ENCODE data around the gene SETD5. TPM values are rescaled to one million over a fixed set of nuclear protein-coding genes. Genes with fewer than 3 reads are reported as not detected.

The SETD5 gene
- total RNA-seq, 1 donor: 79.2 TPM

- Histone ChIP-seq H3K4me1 (ENCODE audit: insufficient read depth, low read length) (no peaks in the 10 kb centered on the region), H3K4me3 (ENCODE audit: low read length) (no peak overlapping the region), H3K27me3 (ENCODE audit: insufficient read depth, low read length) (no peaks in the 10 kb centered on the region), H3K9me3 (ENCODE audit: low read depth, low read length) (no peaks in the 10 kb centered on the region)
Observed at GRCh38 chr3:9384141-9384828, 13.1 kb upstream of the SETD5 start.

- Histone ChIP-seq H3K4me1 (ENCODE audit: insufficient read depth, low read length) (peaks cover 2% of the 10 kb centered on the region), H3K9me3 (ENCODE audit: low read depth, low read length) (no peaks in the 10 kb centered on the region)
Observed at GRCh38 chr3:9385187-9386077, 12.0 kb upstream of the SETD5 start.

GRCh38 chr3:9386078-9386459 lies 11.3 kb upstream of the SETD5 start:
- H3K9me3 ChIP-seq (ENCODE audit: low read depth, low read length): no peaks in the 10 kb centered on the region
- H3K4me1 ChIP-seq (ENCODE audit: insufficient read depth, low read length): peaks cover 9% of the 10 kb centered on the region
- no peak overlapping the region for H3K4me3 ChIP-seq (ENCODE audit: low read length)
- H3K27me3 ChIP-seq (ENCODE audit: insufficient read depth, low read length): no peaks in the 10 kb centered on the region

More at GRCh38 chr3:9385187-9386077, 12.0 kb upstream of the SETD5 start:
- H3K27me3 ChIP-seq (ENCODE audit: insufficient read depth, low read length): no peaks in the 10 kb centered on the region
- no peak overlapping the region for H3K4me3 ChIP-seq (ENCODE audit: low read length)

- no peaks in the 10 kb centered on the region for H3K27me3 ChIP-seq (ENCODE audit: insufficient read depth, low read length)
- peaks cover 15% of the 10 kb centered on the region for H3K4me1 ChIP-seq (ENCODE audit: insufficient read depth, low read length)
- no peak overlapping the region for H3K4me3 ChIP-seq (ENCODE audit: low read length)
- no peaks in the 10 kb centered on the region for H3K9me3 ChIP-seq (ENCODE audit: low read depth, low read length)
Observed at GRCh38 chr3:9386501-9387321, 10.7 kb upstream of the SETD5 start.

DNA sequence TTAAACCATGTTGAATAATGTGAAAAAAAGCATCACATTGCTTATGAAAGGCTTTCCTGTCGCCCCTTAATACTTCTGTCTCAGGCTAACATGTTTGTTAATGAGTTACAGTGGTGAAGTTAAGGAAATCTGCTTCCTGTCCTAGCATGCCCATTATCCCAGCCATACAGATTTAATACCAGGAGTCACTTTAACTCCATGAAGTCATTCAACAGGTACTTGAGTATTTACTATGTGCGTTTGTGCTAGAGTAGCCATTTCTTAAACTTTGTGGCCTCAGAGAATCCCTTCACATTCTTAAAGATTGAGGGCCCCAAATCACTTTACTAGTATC lies 10.1 kb upstream of the SETD5 start:
- no peaks in the 10 kb centered on the region for H3K9me3 ChIP-seq (ENCODE audit: low read depth, low read length)
- no peak overlapping the region for H3K4me3 ChIP-seq (ENCODE audit: low read length)
- peaks cover 15% of the 10 kb centered on the region for H3K4me1 ChIP-seq (ENCODE audit: insufficient read depth, low read length)
- no peaks in the 10 kb centered on the region for H3K27me3 ChIP-seq (ENCODE audit: insufficient read depth, low read length)

DNA sequence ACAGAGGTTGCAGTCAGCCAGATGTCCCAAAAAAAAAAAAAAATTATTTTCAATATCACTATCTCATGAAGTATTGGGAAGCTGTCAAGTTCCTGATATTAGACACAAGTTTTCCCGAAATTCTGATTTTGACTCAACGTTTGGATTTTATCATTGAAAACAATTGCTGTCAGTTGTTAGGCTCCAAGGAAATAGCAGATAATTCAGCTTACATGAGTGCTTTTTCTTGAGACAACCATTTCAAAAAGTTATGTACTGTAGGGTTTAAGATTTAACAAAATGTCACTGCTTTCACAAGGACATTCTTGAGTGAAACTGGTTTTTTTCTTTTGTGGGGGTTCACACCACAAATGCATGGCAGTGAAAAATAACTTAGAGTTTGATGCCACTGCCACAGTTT lies 9.3 kb upstream of the SETD5 start:
- Histone ChIP-seq H3K4me1 (ENCODE audit: insufficient read depth, low read length) (peaks cover 24% of the 10 kb centered on the region), H3K9me3 (ENCODE audit: low read depth, low read length) (no peaks in the 10 kb centered on the region), H3K27me3 (ENCODE audit: insufficient read depth, low read length) (no peaks in the 10 kb centered on the region), H3K4me3 (ENCODE audit: low read length) (no peak overlapping the region)

GRCh38 chr3:9388562-9389272 lies 8.7 kb upstream of the SETD5 start:
- no peak overlapping the region for H3K4me3 ChIP-seq (ENCODE audit: low read length)
- H3K27me3 ChIP-seq (ENCODE audit: insufficient read depth, low read length): no peaks in the 10 kb centered on the region
- no peaks in the 10 kb centered on the region for H3K9me3 ChIP-seq (ENCODE audit: low read depth, low read length)
- peaks cover 29% of the 10 kb centered on the region for H3K4me1 ChIP-seq (ENCODE audit: insufficient read depth, low read length)

- Histone ChIP-seq H3K27me3 (ENCODE audit: insufficient read depth, low read length) (no peaks in the 10 kb centered on the region), H3K4me3 (ENCODE audit: low read length) (no peak overlapping the region), H3K4me1 (ENCODE audit: insufficient read depth, low read length) (peaks cover 46% of the 10 kb centered on the region), H3K9me3 (ENCODE audit: low read depth, low read length) (no peaks in the 10 kb centered on the region)
Observed at GRCh38 chr3:9390265-9390888, 7.0 kb upstream of the SETD5 start.

- no peak overlapping the region for H3K4me3 ChIP-seq (ENCODE audit: low read length)
- no peaks in the 10 kb centered on the region for H3K9me3 ChIP-seq (ENCODE audit: low read depth, low read length)
- H3K27me3 ChIP-seq (ENCODE audit: insufficient read depth, low read length): no peaks in the 10 kb centered on the region
- peaks cover 54% of the 10 kb centered on the region for H3K4me1 ChIP-seq (ENCODE audit: insufficient read depth, low read length)
Observed at GRCh38 chr3:9392041-9392440, 5.4 kb upstream of the SETD5 start.

DNA sequence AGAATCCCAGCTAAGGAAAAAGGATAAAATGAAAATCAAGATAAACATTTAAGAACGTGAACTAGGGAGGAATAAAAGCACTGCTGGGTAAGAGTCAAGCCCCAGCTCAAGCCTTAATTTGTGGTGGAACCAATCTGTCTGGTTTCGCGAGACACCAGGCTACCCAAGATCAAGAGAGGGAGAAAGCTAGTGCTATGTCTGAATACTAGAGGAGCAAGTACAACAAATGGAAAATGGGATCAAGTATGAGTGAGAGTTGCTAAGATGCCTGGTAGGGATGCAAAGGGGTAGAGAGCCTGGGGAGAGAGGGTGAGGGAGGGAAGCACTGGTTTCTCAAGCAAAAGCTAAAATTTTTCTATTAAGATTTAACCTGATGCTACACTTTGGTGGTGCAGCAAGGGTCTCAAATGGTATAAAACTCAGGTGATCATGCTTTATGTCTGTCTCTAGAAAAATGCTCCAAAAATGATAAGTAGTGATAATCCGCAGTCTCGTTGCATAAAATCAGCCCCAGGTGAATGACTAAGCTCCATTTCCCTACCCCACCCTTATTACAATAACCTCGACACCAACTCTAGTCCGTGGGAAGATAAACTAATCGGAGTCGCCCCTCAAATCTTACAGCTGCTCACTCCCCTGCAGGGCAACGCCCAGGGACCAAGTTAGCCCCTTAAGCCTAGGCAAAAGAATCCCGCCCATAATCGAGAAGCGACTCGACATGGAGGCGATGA lies 1.7 kb upstream of the SETD5 start:
- Histone ChIP-seq H3K27me3 (ENCODE audit: insufficient read depth, low read length) (no peaks in the 10 kb centered on the region), H3K4me1 (ENCODE audit: insufficient read depth, low read length) (peaks cover 69% of the 10 kb centered on the region), H3K9me3 (ENCODE audit: low read depth, low read length) (no peaks in the 10 kb centered on the region), H3K4me3 (ENCODE audit: low read length) (peak overlapping the region; percentile 75)

GRCh38 chr3:9396301-9396631 lies 1.1 kb upstream of the SETD5 start:
- H3K27me3 ChIP-seq (ENCODE audit: insufficient read depth, low read length): no peaks in the 10 kb centered on the region
- H3K9me3 ChIP-seq (ENCODE audit: low read depth, low read length): no peaks in the 10 kb centered on the region
- H3K4me1 ChIP-seq (ENCODE audit: insufficient read depth, low read length): peaks cover 67% of the 10 kb centered on the region
- peak overlapping the region; percentile 75 for H3K4me3 ChIP-seq (ENCODE audit: low read length)

GRCh38 chr3:9396632-9397331 lies 633 bp upstream of the SETD5 start:
- H3K4me1 ChIP-seq (ENCODE audit: insufficient read depth, low read length): peaks cover 62% of the 10 kb centered on the region
- H3K27me3 ChIP-seq (ENCODE audit: insufficient read depth, low read length): no peaks in the 10 kb centered on the region
- H3K9me3 ChIP-seq (ENCODE audit: low read depth, low read length): no peaks in the 10 kb centered on the region
- H3K4me3 ChIP-seq (ENCODE audit: low read length): peak overlapping the region; percentile 75

- Histone ChIP-seq H3K9me3 (ENCODE audit: low read depth, low read length) (no peaks in the 10 kb centered on the region), H3K4me3 (ENCODE audit: low read length) (peak overlapping the region; percentile 94), H3K27me3 (ENCODE audit: insufficient read depth, low read length) (no peaks in the 10 kb centered on the region), H3K4me1 (ENCODE audit: insufficient read depth, low read length) (peaks cover 61% of the 10 kb centered on the region)
Observed at GRCh38 chr3:9397906-9398699, 688 bp downstream of the SETD5 start.
